Measurements from ENCODE around the gene SMPDL3A.

SMPDL3A gene

GRCh38 chr6:122806291-122806690 is 17.2 kb downstream of the SMPDL3A start:
- DNase-seq = no peak

DNA sequence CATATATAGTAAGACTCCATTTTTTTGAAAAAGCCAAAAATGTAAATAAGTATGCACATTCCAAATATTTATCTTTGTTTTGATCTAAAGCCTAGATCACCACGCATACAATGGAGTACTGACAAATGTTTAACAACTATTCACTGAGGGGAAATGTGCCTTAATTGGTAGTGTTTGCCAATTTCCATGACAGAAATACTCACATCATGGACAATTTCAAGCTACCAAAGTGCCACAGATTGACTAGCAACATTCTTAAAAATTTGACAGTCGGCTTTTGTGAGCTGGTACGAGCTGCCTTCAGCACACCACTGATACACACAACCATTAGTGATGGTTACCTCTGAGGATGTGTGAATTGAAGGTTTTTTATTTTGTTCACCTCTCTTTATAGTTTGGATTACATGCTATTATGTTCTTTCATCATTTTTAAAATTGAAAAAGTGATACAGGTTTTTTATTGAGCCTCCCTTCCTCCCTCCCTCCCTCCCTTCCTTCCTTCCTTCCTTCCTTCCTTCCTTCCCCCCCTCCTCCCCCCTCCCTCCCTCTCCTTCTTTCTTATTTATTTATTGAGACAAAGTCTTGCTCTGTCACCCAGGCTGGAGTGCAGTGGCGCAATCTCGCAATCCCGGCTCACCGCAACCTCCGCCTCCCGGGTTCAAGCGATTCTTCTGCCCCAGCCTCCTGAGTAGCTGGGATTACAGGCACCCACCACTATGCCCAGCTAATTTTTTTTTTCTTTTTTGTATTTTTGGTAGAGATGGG is 19.2 kb downstream of the SMPDL3A start:
- DNase-seq = no peak

DNA sequence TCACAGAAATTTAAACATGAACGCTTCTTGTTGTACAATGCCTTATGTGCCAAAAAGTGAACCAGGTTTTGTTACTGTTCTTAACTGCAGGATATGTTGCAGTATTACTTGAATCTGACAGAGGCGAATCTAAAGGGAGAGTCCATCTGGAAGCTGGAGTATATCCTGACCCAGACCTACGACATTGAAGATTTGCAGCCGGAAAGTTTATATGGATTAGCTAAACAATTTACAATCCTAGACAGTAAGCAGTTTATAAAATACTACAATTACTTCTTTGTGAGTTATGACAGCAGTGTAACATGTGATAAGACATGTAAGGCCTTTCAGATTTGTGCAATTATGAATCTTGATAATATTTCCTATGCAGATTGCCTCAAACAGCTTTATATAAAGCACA is 19.9 kb downstream of the SMPDL3A start:
- DNase-seq = no peak

- no peak for DNase-seq
These were observed 20.6 kb downstream of the SMPDL3A start for GRCh38 chr6:122809691-122810090.

GRCh38 chr6:122810189-122810588 is 21.1 kb downstream of the SMPDL3A start:
- DNase-seq = no peak

- DNase-seq = no peak
These were observed 28.3 kb downstream of the SMPDL3A start for GRCh38 chr6:122817358-122817757.

DNA sequence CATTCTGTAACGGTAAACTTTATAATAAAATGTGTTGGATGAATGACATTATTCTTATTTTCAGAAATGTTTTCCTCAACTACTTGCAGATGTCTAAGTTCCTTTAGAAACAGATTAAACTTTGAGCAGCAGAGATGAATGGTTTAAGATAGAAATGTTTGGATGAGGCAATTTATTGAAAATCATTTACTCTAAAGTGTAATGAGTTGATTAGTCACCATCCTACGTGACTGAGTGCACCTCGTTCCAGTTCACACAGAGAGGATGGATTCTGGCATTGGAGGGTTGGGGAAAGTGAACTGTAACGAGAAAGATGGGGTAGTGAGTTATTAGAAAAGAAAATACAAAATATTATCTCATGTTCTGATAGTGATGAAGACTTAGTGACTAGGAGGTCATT is 28.7 kb downstream of the SMPDL3A start:
- no peak for DNase-seq

GRCh38 chr6:122818866-122819265 is 29.8 kb downstream of the SMPDL3A start:
- no peak for DNase-seq

DNA sequence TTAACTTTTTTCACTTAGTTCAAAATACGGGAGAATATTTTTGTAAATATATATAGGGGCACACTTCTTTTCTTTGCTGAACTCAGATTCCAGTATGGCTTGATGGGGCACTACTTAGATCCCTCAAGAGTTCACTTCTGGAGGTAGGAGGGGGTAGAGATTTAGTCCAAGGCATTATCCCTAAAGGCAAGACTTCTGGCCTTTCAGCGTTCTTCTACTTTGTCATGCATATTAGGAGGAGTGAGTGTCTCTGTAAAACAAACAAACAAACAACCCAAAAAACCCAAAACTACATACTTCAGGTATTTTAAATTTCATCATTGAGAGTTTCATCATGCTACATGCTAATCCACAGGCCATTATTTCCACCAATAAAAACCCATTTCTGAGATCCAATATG is 32.0 kb downstream of the SMPDL3A start:
- no peak for DNase-seq

GRCh38 chr6:122825163-122825562 is 36.1 kb downstream of the SMPDL3A start:
- DNase-seq = no peak

DNA sequence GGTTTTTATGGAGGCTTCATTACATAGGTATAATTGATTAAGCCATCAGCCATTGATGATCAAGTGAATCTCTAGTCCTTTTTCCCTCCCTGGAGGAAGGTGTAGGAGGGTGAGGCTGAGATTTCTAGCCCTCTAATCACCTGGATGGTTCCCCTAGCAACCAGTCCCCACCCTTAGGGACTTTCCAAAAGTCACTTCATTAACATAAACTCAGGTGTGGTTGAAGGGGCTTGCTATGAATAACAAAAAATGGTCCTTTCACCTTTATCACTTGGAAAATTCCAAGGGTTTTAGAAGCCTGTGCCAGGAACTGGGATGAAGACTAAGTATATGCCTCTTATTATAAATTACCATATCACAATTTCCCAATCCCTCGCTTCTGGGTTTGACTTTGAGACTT is 40.4 kb downstream of the SMPDL3A start:
- DNase-seq = no peak

GRCh38 chr6:122831511-122831910 is 42.5 kb downstream of the SMPDL3A start:
- DNase-seq = no peak

GRCh38 chr6:122832459-122832858 is 43.4 kb downstream of the SMPDL3A start:
- DNase-seq = peak; percentile 80

- peak; percentile 77 for DNase-seq
These were observed 44.0 kb downstream of the SMPDL3A start for GRCh38 chr6:122833021-122833491.

DNA sequence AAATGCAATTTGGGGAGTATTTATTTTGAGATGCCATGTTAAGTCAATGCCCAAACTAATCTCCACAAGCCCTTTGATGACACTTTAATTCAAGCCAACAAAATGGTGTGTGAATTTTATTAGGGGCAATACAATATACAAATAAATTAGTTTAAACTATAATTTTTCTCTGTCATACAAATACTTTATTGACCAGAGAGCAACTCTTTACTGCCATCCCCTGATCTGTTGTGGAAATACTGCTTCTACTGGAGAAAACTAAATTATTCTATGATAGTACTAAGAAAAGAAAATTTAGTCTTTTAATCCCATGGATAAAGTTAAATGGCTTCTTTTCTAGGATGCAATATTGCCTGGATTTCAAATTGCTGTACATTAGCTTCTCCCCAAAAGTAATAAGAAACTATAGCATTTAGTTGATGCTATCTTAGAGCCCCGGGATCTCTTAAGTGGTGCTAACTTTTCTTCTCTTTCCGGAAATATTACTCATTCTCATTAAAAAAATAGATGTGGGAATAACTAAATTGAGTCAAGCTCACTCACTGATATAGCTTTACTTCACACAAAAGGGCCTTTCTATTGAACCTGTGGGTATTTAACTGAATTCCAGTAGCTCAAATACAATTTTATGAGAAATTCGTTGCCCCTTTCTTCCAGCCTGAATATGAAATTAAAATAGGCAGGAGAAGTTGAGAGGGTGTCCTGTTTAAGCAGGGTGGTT is 49.2 kb downstream of the SMPDL3A start:
- no peak for DNase-seq

GRCh38 chr6:122839472-122839871 is 50.4 kb downstream of the SMPDL3A start:
- DNase-seq = no peak

DNA sequence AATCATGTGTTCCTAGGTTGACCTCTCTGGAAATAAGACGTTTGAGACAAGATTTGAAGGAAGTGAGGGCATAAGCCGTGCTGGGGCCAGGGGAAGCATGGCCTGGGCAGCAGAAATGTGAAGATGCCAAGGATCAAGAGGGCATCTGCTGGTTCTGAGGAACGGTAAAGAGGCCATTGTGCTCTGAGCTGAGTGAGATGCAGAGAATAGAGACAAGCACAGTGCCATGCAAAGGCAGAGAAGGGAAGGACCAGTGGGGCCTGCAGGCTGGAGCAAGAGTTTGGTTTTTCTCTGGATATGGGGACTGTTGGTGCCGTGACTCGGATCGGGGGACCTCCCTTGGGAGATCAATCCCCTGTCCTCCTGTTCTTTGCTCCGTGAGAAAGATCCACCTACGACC is 50.8 kb downstream of the SMPDL3A start:
- no peak for DNase-seq

- DNase-seq = no peak
These were observed 56.4 kb downstream of the SMPDL3A start for GRCh38 chr6:122845464-122845863.

GRCh38 chr6:122845916-122846612 is 57.0 kb downstream of the SMPDL3A start:
- no peak for DNase-seq

DNA sequence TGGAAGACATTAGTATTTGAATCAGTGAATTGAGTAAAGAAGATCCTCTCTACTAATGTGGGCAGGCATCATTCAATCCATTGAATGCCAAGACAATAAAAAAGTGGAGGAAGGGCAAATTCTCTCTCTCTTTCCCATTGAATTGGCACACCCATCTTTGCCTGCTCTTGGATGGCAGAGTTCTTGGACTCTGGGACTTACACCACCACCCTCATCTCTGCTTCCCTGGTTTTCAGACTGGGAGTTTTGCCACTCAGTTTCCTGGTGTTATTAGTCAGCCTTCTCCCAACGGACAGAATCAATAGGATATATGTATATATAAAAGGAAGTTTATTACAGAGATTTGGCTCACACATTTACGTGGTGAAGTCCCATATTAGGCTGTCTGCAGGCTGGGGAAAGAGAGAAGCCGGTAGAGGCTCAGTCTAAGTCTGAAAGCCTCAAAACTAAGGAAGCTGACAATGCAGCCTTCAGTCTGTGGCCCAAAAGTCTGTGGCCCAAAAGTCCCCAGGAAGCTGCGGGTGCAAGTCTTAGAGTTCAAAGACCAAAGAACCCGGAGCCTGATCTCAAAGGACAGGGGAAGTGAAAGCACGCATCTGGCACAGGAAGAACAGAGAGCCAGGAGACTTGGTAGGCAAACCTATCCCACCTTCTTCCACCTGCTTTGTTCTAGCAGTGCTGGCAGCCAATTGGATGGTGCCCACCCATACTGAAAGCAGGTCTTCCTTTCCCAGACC is 64.4 kb downstream of the SMPDL3A start:
- no peak for DNase-seq

All from NCI-H524 treated with DMSO at 0.1 percent for 48 hours (cell line).